HFFc6 (cell line): ENCODE results near the gene LYL1. TPM values are rescaled to one million over a fixed set of nuclear protein-coding genes. Genes with fewer than 3 reads are reported as not detected.
A peak's percentile ranks its signal among the peaks of the same experiment; 100 is the strongest.

Experiments
- DNase-seq: peaks from one replicate; pipeline ENCODE4 v3.0.0-alpha.2; 2018
- H3K27ac Mint-ChIP-seq: 2 replicates; pipeline ENCODE4 v1.8.0; 2020; ENCODE audit warnings: mild to moderate bottlenecking, mixed read lengths
- H3K27me3 Mint-ChIP-seq: 2 replicates; pipeline ENCODE4 v1.8.0; 2021; ENCODE audit warnings: mild to moderate bottlenecking, moderate library complexity, mixed read lengths; ENCODE audit not compliant: insufficient read depth
- H3K36me3 Mint-ChIP-seq: 2 replicates; pipeline ENCODE4 v1.8.0; 2021; ENCODE audit warnings: low read depth, mixed read lengths
- H3K4me1 Mint-ChIP-seq: 2 replicates; pipeline ENCODE4 v1.8.0; 2020; ENCODE audit warnings: low read depth, mixed read lengths
- H3K4me3 Mint-ChIP-seq: 2 replicates; pipeline ENCODE4 v1.8.0; 2020; ENCODE audit warnings: mild to moderate bottlenecking, moderate library complexity, mixed read lengths
- H3K9me3 Mint-ChIP-seq: 2 replicates; pipeline ENCODE4 v1.8.0; 2020; ENCODE audit warnings: mild to moderate bottlenecking, mixed read lengths
- CTCF ChIP-seq: fragments of 200-600 bp; sonication (generic); IDR thresholded peaks from 2 replicates; pipeline ENCODE4 v1.5.0; 2021; ENCODE audit warnings: antibody characterized with exemption, mild to moderate bottlenecking
- total RNA-seq, 6 experiments: library from RNA; stranded (reverse); fragmentation: NEBNext Ultra II Directional; extraction: Animal tissue kit (Norgen Biotek cat#: 25700); gene quantifications; 2 replicates in 1 of 6; 3 replicates in 5 of 6; pipeline ENCODE4 v1.2.3, GENCODE V29; 2021

The LYL1 gene
- total RNA-seq, 6 experiments from 2014 or later: 1.5 to 5.1 (median 4.2) TPM

GRCh38 chr19:13101590-13102415, 855 bp downstream of the LYL1 start:
- Mint-ChIP-seq H3K27me3 (peaks cover 9% of the 10 kb centered on the region), H3K27ac (peak overlapping the region; percentile 55), H3K9me3 (no peaks in the 10 kb centered on the region), H3K36me3 (peaks cover 14% of the 10 kb centered on the region), H3K4me3 (peak overlapping the region; percentile 81), H3K4me1 (peaks cover 30% of the 10 kb centered on the region)
- no peak for DNase-seq
- TF ChIP-seq CTCF: 0 out of 2 replicates have a peak, but pooled peaks have one; percentile 9

GRCh38 chr19:13100841-13101589, 1.6 kb downstream of the LYL1 start:
- H3K36me3 Mint-ChIP-seq: peaks cover 16% of the 10 kb centered on the region
- H3K9me3 Mint-ChIP-seq: no peaks in the 10 kb centered on the region
- no peak for DNase-seq
- peaks cover 9% of the 10 kb centered on the region for H3K27me3 Mint-ChIP-seq
- peak; percentile 69 for TF ChIP-seq CTCF
- H3K4me1 Mint-ChIP-seq: peaks cover 30% of the 10 kb centered on the region
- H3K4me3 Mint-ChIP-seq: peak overlapping the region; percentile 81
- H3K27ac Mint-ChIP-seq: peak overlapping the region; percentile 55

GRCh38 chr19:13100031-13100588, 2.5 kb downstream of the LYL1 start:
- Mint-ChIP-seq H3K36me3 (peaks cover 18% of the 10 kb centered on the region), H3K27ac (peak overlapping the region; percentile 87), H3K4me1 (peaks cover 30% of the 10 kb centered on the region), H3K9me3 (no peaks in the 10 kb centered on the region), H3K27me3 (peaks cover 9% of the 10 kb centered on the region), H3K4me3 (peak overlapping the region; percentile 9; the same call in 1 of the 2 replicates)
- peak; percentile 56 for DNase-seq
- TF ChIP-seq CTCF: no peak

GRCh38 chr19:13099073-13099999, 3.3 kb downstream of the LYL1 start:
- peak overlapping the region; percentile 72 for H3K4me3 Mint-ChIP-seq
- peak overlapping the region; percentile 87 for H3K27ac Mint-ChIP-seq
- DNase-seq: peak; percentile 50

More at GRCh38 chr19:13099073-13099999, 3.3 kb downstream of the LYL1 start:
- Mint-ChIP-seq H3K4me1 (peaks cover 30% of the 10 kb centered on the region), H3K36me3 (peaks cover 18% of the 10 kb centered on the region), H3K9me3 (no peaks in the 10 kb centered on the region), H3K27me3 (peaks cover 9% of the 10 kb centered on the region)
- TF ChIP-seq CTCF: no peak
